DLD1 (cell line): ENCODE results near the gene RRAS.

ENCODE experiments used
- in situ Hi-C: cut with HindIII; loops from 2 replicates; pipeline ENCODE4 v1.10.0; 2017; ENCODE audit warnings: low sequenced_read_pairs

Gene RRAS

GRCh38 chr19:49640113-49640898, at the start of gene RRAS:
Gene RRAS (minus strand): TSS chr19:49640143. CDS start chr19:49640098, 45 bp downstream.
- in situ Hi-C loops, result no loop called here

DNA sequence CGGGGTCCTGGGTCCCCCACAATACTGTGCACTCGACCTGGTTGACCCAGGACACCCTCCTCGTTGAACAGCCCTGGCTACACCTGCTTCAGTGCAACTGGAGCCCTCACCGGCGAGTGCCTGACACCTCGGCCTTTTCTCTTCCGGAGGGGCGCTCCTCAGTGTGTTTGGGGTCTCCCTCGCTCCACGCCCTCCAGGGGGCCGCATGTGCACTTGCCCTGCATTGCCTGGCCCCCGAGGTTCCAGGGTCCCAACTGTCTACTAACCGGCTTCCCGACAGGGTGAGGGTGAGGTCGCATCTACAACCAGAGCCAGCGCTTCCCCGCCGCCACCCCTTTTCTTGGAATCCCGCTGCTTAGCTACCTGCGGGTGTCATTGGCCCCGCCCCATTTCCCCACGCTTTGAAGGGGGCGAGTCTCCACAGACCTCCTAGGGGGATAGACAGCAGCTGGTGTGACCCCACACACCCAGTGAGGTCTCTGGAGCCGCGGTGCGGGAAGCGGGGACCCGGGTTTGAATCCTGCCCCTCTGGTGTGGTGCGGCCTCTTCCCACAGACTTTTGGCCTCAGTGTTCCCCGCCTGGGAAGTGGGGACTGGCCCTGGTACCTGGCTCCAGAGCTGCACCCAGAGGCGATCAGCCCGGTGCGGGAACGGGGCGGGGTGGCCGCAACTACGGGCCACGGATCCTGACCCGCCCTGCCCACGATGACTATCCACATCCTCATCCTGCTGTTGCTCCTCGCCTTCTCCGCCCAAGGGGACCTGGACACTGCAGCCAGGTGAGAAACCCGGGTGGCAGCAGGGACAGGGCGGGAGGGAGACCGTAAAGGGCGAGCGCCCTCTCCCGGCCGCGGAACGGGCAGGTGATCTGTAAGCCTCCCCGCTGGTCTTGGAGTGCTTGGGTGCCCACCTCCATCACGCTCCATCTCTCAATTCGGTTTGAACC, 49.5 kb upstream of the RRAS start, which contains the start of gene ADM5:
TSS of gene ADM5 (plus strand) at position 462 of the 946 bp plus-strand sequence. CDS start at position 706, 244 bp downstream.
- in situ Hi-C loops, result no loop called here

DNA sequence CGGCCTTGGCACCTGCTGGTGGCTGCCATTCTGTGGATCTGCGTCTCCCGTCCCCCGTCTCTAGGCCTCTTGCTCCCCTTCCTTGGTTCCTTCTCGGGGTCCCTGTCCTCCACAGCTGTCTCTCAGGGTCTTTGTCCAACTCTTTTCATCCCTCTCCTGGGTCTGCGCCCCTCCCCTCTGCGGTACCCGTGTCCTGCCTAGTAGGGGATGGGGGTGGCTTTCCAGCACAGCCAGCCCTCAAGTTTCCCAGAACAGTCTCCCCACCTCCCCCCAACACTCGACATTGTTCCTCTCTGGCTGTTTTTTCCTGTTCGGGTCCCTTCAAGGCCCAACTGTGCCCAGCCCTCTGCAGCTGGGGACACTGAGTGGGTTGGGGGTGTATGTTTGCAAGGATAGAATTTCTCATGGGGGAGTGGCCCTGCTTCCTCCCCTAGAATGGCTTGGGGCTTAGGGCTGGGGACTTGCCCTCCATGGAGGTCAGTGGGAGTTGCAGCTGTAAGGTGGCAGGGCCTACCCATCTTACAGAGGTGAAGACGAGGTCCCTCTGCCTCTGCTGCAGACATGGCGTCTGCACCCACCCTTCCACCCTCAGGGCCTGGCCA, 48.7 kb upstream of the RRAS start:
- in situ Hi-C loops, result no loop called here

DNA sequence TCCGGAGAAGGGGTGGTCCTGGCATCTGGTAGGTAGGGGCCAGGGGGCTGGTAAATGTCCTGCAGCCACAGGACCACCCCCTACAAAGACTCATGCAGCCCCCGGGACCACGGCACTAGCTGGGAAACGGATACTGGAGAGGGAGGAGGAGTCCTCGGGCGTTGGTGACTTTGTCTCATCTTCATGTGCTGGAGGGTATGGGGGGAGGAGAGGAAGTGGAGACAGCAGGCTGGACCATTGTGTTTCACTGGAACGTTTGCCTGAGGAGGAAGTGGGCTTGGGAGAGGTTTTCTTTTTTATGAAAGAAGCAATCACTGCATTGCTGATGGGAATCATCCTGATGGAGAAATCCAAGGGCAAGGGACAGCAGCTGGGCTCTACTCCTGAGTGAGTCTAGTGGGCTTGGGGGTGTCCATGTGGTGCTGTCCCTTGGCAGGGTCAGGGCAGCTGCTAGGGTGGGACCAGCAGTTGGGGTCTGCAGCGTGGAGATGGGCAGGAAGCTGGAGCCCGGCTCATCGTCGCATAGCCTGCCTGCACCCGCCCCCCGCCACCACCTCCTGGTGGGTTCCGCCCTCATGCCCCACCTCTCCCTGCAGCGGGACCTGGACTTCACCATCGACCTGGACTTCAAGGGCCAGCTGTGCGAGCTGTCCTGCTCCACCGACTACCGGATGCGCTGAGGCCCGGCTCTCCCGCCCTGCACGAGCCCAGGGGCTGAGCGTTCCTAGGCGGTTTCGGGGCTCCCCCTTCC, 47.8 kb upstream of the RRAS start:
- in situ Hi-C loops, result no loop called here

DNA sequence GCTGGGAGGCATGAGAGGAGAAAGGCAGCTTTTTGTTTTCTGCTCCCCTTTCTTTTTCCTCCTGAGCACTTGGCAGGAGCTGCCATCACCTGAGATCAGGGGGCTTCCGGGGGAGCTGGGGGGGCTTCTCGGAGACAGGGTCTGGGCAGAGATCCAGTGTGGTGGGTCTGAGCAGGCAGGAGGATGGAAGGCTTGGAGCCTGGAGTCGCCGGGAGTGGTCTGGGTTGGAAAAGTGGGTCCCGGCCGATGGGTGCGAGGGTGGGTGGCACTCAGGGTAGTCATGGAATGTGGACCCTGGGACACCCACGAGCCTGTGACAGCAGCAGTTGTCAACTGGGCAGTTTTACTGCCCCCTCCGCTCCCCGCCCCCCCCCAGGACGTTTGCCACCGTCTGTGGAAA, 47.2 kb upstream of the RRAS start:
- in situ Hi-C loops, result no loop called here

DNA sequence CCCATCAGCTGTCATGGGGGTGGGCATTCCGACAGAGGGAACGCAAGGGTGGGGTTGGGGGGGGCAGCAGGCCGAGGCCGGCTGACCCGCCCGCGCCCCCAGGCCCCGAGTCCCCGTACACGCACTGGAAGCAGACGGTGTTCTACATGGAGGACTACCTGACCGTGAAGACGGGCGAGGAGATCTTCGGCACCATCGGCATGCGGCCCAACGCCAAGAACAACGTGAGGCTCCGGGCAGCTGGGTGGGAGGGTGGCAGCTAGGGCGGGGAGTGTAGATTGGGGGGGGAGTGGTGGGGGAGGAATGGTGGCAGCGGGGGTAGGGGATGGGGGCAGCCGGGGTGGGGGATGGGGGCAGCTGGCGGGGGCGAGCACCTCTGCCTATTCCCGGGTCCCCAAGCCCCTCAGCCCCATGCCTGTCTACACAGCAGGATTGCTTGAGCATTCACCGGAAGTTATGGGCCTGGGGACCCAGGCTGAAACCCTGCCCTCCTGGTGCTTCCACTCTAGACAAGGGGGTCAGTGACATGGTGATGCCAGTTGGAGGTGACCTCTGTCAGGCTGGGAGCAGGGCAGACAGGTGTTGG, 46.7 kb upstream of the RRAS start:
- in situ Hi-C loops, result no loop called here

DNA sequence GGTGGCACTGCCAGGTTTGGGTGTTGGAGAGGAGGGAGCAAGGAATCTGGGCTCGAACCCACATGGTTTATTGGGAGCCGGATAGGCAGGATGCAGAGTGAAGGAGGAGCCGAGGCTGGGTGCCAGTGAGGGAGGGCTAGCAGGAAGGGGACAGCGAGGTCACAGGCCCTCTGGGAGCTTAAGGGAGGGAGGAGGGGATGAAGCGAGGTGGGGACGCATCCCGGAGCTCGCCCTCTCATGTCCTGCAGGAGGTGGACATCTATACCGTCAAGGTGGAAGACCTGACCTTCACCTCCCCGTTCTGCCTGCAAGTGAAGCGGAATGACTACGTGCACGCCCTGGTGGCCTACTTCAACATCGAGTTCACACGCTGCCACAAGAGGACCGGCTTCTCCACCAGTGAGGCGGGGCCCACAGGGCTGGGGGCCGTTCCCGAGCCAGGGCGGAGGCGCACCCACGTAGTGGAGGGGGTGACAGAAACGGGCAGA, 45.9 kb upstream of the RRAS start:
- in situ Hi-C loops, result no loop called here

GRCh38 chr19:49684983-49685553, 45.1 kb upstream of the RRAS start:
- in situ Hi-C loops, result no loop called here

DNA sequence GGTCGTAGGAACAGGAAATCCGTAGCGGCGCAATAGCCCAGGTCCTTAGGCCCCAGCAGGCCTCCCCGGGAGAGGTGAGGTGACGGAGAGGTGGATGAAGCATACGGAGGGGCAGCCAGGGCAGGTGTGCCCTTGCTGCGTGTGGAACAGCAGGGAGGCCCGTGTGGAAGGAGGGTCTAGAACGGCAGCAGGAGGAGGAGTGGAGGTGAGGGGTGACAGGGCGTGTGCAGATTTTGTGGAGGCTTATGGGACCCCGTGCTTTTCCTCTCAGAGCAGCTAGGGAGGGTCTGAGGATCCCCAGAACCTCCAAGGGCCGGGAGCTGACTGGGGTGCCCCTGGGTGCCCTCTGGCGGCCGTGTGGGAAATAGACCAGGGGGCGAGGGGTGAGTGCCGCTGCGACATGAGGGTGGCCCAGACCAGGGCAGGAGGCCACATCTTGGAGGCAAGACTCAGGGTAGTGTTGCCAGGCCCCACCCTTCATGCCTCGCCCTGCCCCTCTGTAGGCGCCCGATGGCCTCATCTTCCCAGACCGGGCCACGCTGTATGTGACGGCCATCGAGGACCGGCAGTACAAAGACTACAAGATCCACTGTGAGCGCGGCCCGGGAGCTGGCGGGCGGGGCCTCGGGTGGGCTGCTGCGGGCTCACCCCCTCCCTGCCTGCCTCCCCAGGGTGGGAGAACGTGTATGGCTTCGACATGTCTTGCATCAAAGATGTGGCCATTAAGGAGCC, 44.5 kb upstream of the RRAS start:
- in situ Hi-C loops, result no loop called here

DNA sequence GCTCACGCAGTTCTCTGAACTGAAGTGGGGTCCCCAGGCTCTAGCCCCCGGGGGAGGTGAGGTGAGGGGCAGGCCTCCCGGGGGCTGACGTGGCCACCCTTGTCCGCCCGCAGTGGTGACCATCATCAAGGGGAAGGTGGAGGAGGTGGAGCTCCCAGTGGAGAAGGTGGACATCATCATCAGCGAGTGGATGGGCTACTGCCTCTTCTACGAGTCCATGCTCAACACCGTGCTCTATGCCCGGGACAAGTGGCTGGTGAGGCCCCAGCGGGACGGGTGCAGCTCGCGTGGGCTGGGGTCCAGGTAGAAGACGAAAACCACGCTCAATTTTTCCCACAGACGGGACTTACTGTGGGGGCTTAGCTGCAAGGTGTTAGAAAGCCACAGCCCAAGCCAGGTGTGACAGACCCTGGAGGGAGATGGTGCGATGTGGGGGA, 43.9 kb upstream of the RRAS start:
- in situ Hi-C loops, result no loop called here

DNA sequence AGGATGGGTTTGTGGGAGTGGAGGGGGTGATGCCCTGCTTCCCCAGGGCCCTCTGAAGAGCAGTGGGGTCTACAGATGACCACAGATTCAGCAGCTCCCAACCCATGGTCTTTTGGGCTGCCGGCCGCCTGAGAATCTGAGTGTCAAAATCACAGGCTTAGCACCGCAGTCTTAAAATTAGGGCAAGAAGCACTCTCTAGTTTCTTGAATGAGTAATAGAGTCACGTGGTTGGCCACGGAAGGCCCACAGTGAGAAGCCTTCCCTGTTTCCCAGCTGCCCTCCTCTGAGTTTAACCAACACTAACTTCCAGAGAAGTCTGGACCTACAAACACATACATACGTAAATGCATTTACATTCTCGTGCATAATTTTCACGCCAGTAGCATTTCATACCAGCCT, 42.3 kb upstream of the RRAS start:
- in situ Hi-C loops, result no loop called here

GRCh38 chr19:49681830-49682229, 41.9 kb upstream of the RRAS start:
- in situ Hi-C loops, result no loop called here

DNA sequence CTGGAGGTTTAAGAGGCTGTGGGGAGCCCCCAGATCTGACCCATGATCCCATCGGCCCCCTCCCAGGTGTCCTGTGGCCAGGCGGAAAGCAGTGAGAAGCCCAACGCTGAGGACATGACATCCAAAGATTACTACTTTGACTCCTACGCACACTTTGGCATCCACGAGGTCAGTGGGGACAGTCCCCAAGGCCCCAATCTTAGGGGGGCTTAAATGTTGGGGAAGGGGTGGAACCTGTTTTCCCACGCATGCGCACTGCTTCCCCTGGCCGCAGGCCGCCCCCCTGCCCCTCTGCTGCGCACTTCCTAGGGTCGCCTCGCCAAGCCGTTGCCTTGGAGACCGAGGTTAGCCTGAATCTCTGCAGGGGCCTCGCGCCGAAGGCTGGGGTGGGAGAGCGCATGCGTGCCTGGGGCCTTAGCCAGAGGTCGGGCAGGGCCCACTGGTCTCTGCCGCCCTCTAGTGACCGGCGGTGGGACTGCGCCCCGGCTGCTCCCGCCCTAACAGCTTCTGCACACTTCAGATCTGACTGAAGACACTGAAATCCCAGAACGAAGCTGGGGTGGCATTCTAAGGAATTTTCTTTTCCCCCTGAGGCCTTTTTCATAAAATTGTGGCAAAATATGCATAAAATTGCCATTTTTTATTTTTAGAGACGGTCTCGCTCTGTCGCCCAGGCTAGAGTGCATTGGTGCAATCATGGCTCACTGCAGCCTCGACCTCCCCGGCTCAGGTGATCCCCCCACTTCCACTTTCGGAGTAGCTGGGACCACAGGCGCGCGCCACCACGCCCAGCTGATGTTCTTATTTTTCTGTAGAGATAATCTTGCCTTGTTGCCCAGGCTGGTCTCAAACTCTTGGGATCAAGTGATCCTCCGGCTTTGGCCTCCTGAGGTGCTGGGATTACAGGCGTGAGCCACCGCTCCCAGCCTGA, 40.7 kb upstream of the RRAS start:
- in situ Hi-C loops, result no loop called here

DNA sequence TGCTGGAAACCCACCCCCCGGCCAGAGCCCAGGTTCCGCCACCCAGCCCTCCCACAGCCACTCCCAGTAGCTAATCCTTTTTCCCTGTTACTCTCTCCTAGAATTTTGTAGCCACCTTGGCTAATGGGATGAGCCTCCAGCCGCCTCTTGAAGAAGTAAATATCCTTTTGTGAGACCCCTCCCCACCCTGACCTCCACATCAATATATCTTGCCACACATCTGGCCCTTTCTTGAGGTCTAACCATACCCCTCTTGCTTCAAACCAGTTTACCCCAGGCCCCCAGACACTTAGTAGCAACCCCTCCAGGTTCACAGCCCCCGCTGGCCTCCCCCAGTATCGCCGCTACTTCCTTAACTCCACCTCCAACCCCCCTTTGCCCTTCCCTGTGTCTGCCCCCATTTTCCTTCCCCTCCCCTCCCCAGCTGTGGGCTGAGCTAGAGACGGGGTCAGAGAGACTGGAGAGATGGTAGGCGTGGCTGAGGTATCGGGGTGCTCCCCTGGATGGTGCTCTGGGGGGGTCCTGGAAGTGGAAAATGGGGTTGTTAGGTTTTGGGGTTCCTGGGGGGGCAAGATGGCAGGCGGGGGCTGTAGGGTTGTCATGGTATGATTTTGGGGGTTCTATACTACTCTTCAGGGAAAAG, 39.9 kb upstream of the RRAS start:
- in situ Hi-C loops, result no loop called here

DNA sequence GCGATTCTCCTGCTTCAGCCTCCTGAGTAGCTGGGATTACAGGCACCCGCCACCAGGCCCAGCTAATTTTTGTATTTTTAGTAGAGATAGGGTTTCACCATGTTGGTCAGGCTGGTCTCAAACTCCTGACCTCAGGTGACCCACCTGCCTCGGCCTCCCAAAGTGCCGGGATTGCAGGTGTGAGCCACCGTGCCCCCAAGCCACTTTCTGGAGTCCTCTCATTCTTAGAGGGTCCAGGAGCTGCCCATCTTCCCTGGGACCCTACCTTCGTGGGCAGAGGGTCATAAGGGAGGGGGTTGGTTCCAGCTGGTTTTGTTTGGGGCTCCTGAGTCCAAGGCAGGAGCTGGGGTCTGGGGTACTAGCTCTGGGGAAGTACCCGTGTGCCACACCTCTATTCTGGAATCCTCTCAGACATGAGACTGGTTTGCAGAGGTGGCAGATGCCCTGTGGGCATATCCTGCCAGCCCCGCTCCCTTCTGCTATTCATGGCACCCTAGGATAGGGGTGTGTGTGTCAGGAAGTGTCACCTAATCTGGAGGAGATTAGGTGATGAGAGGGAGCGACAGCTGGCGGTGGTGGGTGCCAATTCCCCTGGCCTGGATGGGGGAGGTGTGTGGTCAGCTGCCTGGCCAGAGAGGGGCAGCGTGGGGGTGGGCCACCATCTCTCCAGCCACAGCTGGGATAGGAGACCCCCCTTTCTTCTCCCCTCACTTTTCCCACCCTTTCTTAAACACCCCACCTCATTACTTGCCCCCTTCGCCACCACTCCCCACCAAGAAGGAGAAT, 39.2 kb upstream of the RRAS start:
- in situ Hi-C loops, result no loop called here

DNA sequence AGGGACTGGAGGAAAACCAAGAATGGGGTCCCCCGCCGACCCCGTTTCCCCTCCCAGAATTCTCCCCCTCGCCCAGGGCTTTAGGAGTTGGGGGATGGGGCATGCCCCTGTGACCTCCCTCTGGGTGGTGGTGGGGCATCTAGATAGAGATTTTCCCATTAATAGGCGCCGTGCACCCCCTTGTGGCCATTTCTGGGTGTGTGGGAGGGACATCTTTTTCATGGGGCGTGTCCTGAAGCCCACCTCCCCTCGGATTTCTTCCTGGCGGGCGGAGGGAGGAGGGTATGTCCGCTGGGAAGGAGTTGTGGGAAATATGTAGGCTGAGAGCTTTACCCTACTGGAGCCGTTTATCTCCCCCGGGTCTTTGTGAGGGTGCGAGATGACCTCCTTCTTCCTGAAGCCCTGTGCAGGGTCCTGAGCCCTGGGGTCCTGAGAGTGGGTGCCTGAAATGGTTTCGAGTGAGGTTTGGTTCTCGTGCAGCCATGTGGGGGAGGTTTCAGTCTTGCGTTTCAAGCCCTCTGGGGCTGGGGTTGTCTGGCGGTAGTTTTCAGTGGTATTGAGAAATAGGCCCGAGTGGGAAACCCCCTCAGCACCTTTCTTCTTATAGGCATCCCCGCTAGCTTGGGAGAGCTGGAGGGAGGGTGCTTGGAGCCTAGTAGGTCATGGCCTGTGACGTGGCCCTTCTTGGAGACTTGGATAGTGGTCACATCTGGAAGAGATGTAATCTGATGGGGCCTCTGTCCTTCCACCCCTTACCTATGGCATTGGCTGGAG, 38.1 kb upstream of the RRAS start:
- in situ Hi-C loops, result no loop called here
